ENCODE measurements around the gene FBXO31. TPM values are rescaled to one million over a fixed set of nuclear protein-coding genes. Genes with fewer than 3 reads are reported as not detected.
A peak's percentile ranks its signal among the peaks of the same experiment; 100 is the strongest.

Gene FBXO31
- total RNA-seq, 4 donors from 2014 or later, result 156 to 264 (median 201) TPM

DNA sequence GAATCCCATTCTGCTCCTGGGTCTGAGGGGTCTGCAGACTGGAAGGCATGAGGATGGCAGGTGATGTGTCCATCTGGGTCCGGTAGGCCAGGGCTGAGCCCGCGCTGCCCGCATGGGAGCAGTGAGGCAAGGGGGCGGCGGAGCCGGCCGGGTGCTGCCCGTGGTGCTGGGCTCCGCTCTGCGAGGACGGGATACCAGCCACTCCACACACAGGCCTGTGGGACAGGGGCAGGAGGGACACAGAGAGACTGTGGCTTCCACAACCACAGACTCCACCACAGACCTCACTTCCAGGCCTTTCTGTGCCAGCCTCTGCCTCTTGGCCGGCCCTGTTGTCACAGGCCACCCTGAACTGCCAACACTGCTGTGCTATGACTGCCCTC is 33.9 kb upstream of the FBXO31 start:
- Histone ChIP-seq H3K36me3 (peaks cover 0 to 48% of the 10 kb centered on the region in 2 donors), H3K4me3 (no peak overlapping the region), H3K27me3 (no peaks in the 10 kb centered on the region), H3K9me3 (no peaks in the 10 kb centered on the region), H3K4me1 (no peaks in the 10 kb centered on the region), H3K27ac (no peak overlapping the region)
- ATAC-seq (no peak), DNase-seq (no peak)
- intact Hi-C loops (cut with DNase I; ENCODE audit: low total_unique reads) (loop anchor here (5.0 to 10.0 kb wide), 3 partner anchors 127 to 350 kb away; partner anchors contain the start of gene KLHDC4), in situ Hi-C loops (cut with MboI; ENCODE audit: low sequenced_read_pairs in 4 of 4) (loop anchor here in 2 of 4 donors (25.0 kb wide), 1 partner anchor 220 kb away; no protein-coding TSS in a partner anchor)
- TF ChIP-seq POLR2A (IDR thresholded peaks at IDR 0.05), result no peak
- TF ChIP-seq, protein P1, sequence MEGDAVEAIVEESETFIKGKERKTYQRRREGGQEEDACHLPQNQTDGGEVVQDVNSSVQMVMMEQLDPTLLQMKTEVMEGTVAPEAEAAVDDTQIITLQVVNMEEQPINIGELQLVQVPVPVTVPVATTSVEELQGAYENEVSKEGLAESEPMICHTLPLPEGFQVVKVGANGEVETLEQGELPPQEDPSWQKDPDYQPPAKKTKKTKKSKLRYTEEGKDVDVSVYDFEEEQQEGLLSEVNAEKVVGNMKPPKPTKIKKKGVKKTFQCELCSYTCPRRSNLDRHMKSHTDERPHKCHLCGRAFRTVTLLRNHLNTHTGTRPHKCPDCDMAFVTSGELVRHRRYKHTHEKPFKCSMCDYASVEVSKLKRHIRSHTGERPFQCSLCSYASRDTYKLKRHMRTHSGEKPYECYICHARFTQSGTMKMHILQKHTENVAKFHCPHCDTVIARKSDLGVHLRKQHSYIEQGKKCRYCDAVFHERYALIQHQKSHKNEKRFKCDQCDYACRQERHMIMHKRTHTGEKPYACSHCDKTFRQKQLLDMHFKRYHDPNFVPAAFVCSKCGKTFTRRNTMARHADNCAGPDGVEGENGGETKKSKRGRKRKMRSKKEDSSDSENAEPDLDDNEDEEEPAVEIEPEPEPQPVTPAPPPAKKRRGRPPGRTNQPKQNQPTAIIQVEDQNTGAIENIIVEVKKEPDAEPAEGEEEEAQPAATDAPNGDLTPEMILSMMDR (IDR thresholded peaks at IDR 0.05 in 4 of 5, conservative IDR thresholded peaks at IDR 0.05 in 1 of 5), result no peak

DNA sequence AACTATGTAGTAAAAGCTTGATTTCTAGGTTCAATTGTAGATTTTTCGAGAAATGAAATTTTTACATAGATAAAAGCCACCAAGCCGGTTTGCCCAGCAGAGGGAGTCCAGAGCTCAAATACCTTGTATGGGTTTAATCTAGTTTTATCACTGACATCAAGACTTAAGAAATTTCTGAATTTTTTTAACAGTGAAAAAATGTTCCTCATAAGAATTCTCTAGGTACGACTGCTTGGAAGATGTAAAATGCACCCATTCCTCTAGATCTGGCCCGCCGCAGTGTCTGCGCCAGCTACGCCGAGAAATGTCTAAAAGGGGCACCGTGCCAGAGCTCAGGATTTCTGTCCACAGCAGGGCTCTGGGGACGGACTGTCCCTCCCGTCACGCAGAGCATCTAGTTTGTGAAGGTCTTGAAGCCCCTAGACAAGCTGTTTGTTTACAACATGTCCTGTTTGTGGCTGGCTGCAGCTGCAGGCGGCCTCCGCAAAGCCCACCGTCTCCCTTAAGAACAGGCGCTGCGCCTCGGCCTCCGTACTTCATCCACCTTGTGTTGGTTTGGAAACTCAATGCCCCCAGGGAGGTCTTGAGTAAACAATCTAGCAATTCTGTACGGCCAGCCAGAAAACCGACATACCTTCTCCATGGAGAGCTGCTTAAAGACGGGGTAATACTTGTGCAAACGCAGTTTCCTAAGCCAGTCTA is 33.4 kb upstream of the FBXO31 start:
- ATAC-seq (no peak), DNase-seq (no peak)
- Histone ChIP-seq H3K27me3 (no peaks in the 10 kb centered on the region), H3K4me3 (no peak overlapping the region), H3K27ac (no peak overlapping the region), H3K9me3 (no peaks in the 10 kb centered on the region), H3K4me1 (no peaks in the 10 kb centered on the region), H3K36me3 (peaks cover 0 to 53% of the 10 kb centered on the region in 2 donors)
- no peak for TF ChIP-seq POLR2A (IDR thresholded peaks at IDR 0.05)
- TF ChIP-seq, protein P1 (IDR thresholded peaks at IDR 0.05 in 4 of 5, conservative IDR thresholded peaks at IDR 0.05 in 1 of 5), result peak in 4 of 5 experiments; percentile 51 to 72 (median 64)
- intact Hi-C loops (cut with DNase I; ENCODE audit: low total_unique reads), result loop anchor here (5.0 to 10.0 kb wide), 3 partner anchors 128 to 350 kb away; partner anchors contain the start of gene KLHDC4
- in situ Hi-C loops (cut with MboI; ENCODE audit: low sequenced_read_pairs in 4 of 4), result loop anchor here in 2 of 4 donors (25.0 kb wide), 1 partner anchor 220 kb away; no protein-coding TSS in a partner anchor

DNA sequence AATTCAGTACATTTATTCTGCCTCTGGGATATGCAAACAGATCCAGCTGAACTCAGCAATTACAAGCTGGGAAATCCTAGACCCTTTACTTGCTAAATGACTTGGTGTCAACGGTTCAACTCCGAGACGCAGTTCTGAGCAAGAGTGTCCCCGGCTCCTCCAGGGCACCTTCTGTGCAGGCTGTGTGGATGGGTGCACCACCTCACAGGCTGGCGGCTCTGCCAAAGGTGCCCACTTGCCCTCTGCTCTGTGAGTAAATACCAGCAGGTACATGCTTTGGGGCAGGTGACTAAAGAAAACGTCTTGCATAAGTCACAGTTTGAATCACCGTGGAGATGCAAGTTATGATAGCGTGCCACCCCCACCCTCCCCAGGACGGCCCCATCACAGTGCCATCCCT is 31.9 kb upstream of the FBXO31 start:
- no peak for ATAC-seq
- Histone ChIP-seq H3K4me3 (no peak overlapping the region), H3K9me3 (no peaks in the 10 kb centered on the region), H3K36me3 (peaks cover 0 to 68% of the 10 kb centered on the region in 2 donors), H3K27me3 (no peaks in the 10 kb centered on the region), H3K27ac (no peak overlapping the region), H3K4me1 (no peaks in the 10 kb centered on the region)
- TF ChIP-seq POLR2A (IDR thresholded peaks at IDR 0.05), result no peak
- TF ChIP-seq, protein P1 (IDR thresholded peaks at IDR 0.05 in 4 of 5, conservative IDR thresholded peaks at IDR 0.05 in 1 of 5), result no peak
- no peak for DNase-seq
- intact Hi-C loops (cut with DNase I; ENCODE audit: low total_unique reads), result loop anchor here (5.0 to 10.0 kb wide), 3 partner anchors 129 to 352 kb away; partner anchors contain the start of gene KLHDC4
- in situ Hi-C loops (cut with MboI; ENCODE audit: low sequenced_read_pairs in 4 of 4), result loop anchor here in 2 of 4 donors (25.0 kb wide), 1 partner anchor 222 kb away; no protein-coding TSS in a partner anchor

DNA sequence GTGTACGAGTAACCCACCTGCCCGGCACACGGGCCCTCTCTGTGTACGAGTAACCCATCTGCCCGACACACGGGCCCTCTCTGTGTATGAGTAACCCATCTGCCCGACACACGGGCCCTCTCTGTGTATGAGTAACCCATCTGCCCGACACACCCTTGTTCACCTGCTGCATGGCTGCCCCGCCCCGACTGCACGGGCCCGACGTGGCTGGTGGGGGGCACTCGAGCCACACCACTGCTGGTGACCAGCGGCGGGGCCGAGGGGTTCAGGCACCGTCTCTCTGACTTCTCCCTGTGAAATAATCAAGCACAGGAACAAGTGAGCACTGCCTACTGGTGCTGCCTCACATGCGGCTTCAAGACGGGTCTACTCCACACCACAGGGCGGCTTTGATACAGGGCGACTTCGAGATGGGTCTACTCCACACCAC is 30.7 kb upstream of the FBXO31 start:
- H3K27me3 ChIP-seq, result no peaks in the 10 kb centered on the region
- ATAC-seq (no peak), DNase-seq (no peak)
- peaks cover 0 to 79% of the 10 kb centered on the region in 2 donors for H3K36me3 ChIP-seq
- H3K9me3 ChIP-seq, result no peaks in the 10 kb centered on the region
- intact Hi-C loops (cut with DNase I; ENCODE audit: low total_unique reads) (loop anchor here (10.0 kb wide), 1 partner anchor 131 kb away; no protein-coding TSS in a partner anchor), in situ Hi-C loops (cut with MboI; ENCODE audit: low sequenced_read_pairs in 4 of 4) (loop anchor here in 2 of 4 donors (25.0 kb wide), 1 partner anchor 223 kb away; no protein-coding TSS in a partner anchor)
- H3K4me3 ChIP-seq, result no peak overlapping the region
- no peak overlapping the region for H3K27ac ChIP-seq
- no peaks in the 10 kb centered on the region for H3K4me1 ChIP-seq
- TF ChIP-seq, protein P1 (IDR thresholded peaks at IDR 0.05 in 4 of 5, conservative IDR thresholded peaks at IDR 0.05 in 1 of 5), result no peak
- TF ChIP-seq POLR2A (IDR thresholded peaks at IDR 0.05), result no peak

All from gastrocnemius medialis (tissue), 4 donors.